Chondrocyte (in vitro differentiated cells): ENCODE results near the gene HLA-DRB1. TPM values are rescaled to one million over a fixed set of nuclear protein-coding genes. Genes with fewer than 3 reads are reported as not detected.

Source experiments
- DNase-seq: peaks from one replicate; pipeline ENCODE4 v3.0.0; 2021; ENCODE audit warnings: mixed read lengths, low spot score
- H3K27ac Mint-ChIP-seq: one replicate; pipeline ENCODE4 v1.8.0; 2021; ENCODE audit warnings: mild to moderate bottlenecking, moderate library complexity, mixed read lengths; ENCODE audit not compliant: unreplicated experiment
- H3K27me3 Mint-ChIP-seq: 2 replicates; pipeline ENCODE4 v1.8.0; 2021; ENCODE audit warnings: low read depth, mixed read lengths
- H3K36me3 Mint-ChIP-seq: 2 replicates; pipeline ENCODE4 v1.8.0; 2021; ENCODE audit warnings: low read depth, mixed read lengths
- H3K4me1 Mint-ChIP-seq: 2 replicates; pipeline ENCODE4 v1.8.0; 2021; ENCODE audit warnings: low read depth, mild to moderate bottlenecking, mixed read lengths
- H3K4me3 Mint-ChIP-seq: one replicate; pipeline ENCODE4 v1.8.0; 2021; ENCODE audit warnings: mild to moderate bottlenecking, moderate library complexity, mixed read lengths; ENCODE audit not compliant: unreplicated experiment
- H3K9me3 Mint-ChIP-seq: 2 replicates; pipeline ENCODE4 v1.8.0; 2021; ENCODE audit warnings: low read depth, mixed read lengths
- CTCF ChIP-seq: fragments of 200-600 bp; sonication (generic); IDR thresholded peaks from 2 replicates; pipeline ENCODE4 v1.5.0; 2021; ENCODE audit warnings: antibody characterized with exemption, mild to moderate bottlenecking, moderate library complexity
- total RNA-seq: library from RNA; stranded (reverse); gene quantifications from 3 replicates; pipeline ENCODE4 v1.2.1, GENCODE V29; 2021

HLA-DRB1 gene
- total RNA-seq, 1 donor from 2014 or later: not detected

- H3K27me3 Mint-ChIP-seq: peaks cover 21% of the 10 kb centered on the region
- H3K9me3 Mint-ChIP-seq: no peaks in the 10 kb centered on the region
- no peak overlapping the region for H3K27ac Mint-ChIP-seq
- no peak for TF ChIP-seq CTCF
- no peaks in the 10 kb centered on the region for H3K4me1 Mint-ChIP-seq
- H3K36me3 Mint-ChIP-seq: no peaks in the 10 kb centered on the region
- no peak overlapping the region for H3K4me3 Mint-ChIP-seq
- DNase-seq: no peak
Observed at GRCh38 chr6:32568561-32568960, 21.1 kb downstream of the HLA-DRB1 start.

DNA sequence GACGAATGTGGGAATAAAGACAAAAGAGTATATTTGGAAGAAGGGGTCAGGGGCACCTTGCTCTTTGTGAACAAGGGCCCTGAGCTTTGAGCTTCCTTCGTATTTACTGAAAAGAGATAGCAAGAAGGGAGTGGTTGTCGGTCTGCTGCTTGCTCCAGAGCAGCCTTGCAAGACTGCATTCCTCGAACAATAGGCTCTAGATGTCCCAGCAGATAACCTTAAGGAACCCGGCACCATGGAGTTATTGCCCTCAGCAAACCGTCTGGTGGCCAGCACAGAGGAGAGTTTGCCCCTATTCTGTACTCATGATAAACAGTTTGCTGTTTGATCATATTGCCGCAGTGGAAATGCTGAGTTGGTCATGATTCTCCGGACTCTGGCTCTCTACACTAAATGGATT lies 22.7 kb downstream of the HLA-DRB1 start:
- no peak for DNase-seq
- Mint-ChIP-seq H3K27ac (no peak overlapping the region), H3K4me1 (no peaks in the 10 kb centered on the region), H3K9me3 (no peaks in the 10 kb centered on the region), H3K36me3 (no peaks in the 10 kb centered on the region), H3K4me3 (no peak overlapping the region), H3K27me3 (peaks cover 23% of the 10 kb centered on the region)
- TF ChIP-seq CTCF: no peak

GRCh38 chr6:32565511-32565910 lies 24.1 kb downstream of the HLA-DRB1 start:
- Mint-ChIP-seq H3K27ac (no peak overlapping the region), H3K27me3 (peaks cover 20% of the 10 kb centered on the region), H3K9me3 (no peaks in the 10 kb centered on the region), H3K4me3 (no peak overlapping the region), H3K36me3 (no peaks in the 10 kb centered on the region), H3K4me1 (no peaks in the 10 kb centered on the region)
- no peak for DNase-seq
- no peak for TF ChIP-seq CTCF

DNA sequence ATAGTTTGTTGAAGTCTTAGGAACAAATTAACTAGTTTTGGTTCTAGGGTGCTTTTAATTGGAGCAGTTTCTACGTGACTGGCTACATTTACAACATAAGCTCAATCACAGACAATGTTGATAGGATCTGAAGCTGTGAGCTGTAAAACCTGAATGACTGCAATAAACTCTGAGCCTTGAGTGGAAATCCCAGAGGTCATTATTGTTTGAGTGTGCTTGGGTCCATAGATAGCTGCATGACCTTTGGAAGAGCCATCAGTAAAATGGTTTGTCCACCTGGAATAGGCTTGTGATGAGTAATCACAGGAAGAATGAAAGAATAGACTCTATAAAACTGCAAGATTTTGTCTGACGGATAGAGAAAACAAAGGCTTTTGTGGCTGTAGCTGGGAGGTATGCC lies 26.7 kb downstream of the HLA-DRB1 start:
- no peaks in the 10 kb centered on the region for H3K36me3 Mint-ChIP-seq
- H3K9me3 Mint-ChIP-seq: no peaks in the 10 kb centered on the region
- H3K27ac Mint-ChIP-seq: no peak overlapping the region
- TF ChIP-seq CTCF: no peak
- H3K4me3 Mint-ChIP-seq: no peak overlapping the region
- H3K4me1 Mint-ChIP-seq: no peaks in the 10 kb centered on the region
- no peak for DNase-seq
- peaks cover 13% of the 10 kb centered on the region for H3K27me3 Mint-ChIP-seq

DNA sequence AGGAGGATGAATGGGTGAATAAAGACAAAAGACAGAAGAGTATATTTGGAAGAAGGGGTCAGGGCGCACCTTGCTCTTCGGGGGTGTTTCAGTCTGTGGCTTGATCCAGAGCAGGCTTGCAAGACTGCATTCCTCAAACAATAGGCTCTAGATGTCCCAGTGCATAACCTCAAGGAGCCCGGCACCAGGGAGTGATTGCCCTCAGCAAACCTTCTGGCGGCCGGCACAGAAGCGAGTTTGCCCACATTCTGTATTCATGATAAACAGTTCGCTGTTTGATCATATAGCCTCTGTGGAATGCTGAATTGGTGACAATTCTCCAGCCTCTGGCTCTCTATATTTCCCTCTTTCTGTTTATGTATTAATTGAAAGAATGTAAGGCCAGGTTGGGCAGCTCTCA lies 29.9 kb downstream of the HLA-DRB1 start:
- no peak overlapping the region for H3K4me3 Mint-ChIP-seq
- no peak overlapping the region for H3K27ac Mint-ChIP-seq

More for the DNA sequence above, 29.9 kb downstream of the HLA-DRB1 start:
- Mint-ChIP-seq H3K27me3 (peaks cover 19% of the 10 kb centered on the region), H3K36me3 (no peaks in the 10 kb centered on the region), H3K4me1 (no peaks in the 10 kb centered on the region), H3K9me3 (no peaks in the 10 kb centered on the region)
- no peak for DNase-seq
- TF ChIP-seq CTCF: no peak
